HG03521 (cell line): Measurements from ENCODE around the gene HSFY2.
"Not testable (repeated sequence)": the region's sequence is repeated elsewhere in the genome, so short reads cannot be mapped to it uniquely, and the experiment has no call there.

Experiments
- ATAC-seq: cut with Tn5 transposase; IDR thresholded peaks from one replicate; pipeline ENCODE4 v1.9.1; 2021; ENCODE audit warnings: mild to moderate bottlenecking, moderate library complexity; ENCODE audit not compliant: unreplicated experiment

HSFY2 gene

GRCh38 chrY:18773635-18774034 is at the start of gene HSFY2:
HSFY2 (minus strand) TSS chrY:18773735; CDS start chrY:18773618, 117 bp downstream.
- ATAC-seq, result not testable (repeated sequence)

DNA sequence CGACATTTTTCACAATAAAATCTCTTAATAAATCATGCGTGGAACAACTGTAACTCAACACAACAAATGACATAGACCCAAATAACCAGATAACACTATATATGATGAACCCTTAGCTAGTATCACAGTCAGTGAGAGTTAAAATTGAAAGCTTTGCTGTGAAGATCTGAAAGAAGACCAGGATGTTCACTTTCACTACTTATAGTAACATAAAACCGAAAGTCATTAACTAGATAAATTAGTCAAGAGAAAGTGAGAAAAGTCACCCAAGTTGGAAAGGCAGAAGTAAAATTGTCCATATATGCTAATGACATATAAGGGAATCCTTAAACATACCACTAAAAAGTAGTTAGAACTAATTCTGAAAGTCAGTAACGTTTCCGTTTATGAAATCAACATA is 42.2 kb upstream of the HSFY2 start:
- ATAC-seq, result not testable (repeated sequence)

GRCh38 chrY:18788757-18789406 is 15.3 kb upstream of the HSFY2 start:
- ATAC-seq, result not testable (repeated sequence)

DNA sequence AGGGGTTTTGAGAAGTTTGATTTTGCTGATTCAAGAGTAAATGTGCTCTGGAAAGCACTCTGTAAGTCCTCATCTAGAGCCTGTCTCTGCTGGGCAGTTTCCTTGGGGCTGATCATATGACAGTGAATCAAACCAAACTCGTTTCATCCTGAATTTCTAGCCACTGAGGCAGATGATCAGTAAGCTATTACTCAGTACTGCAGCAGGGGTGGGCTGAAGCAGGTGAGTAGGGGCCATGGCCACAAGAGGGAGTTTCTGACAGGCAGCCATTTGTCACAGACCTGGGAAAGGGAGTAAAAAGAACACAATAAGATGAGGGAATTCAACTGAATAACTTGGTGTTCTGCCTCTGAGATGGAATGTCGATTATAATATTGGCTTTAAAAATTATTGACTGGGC is 19.5 kb downstream of the HSFY2 start:
- ATAC-seq, result not testable (repeated sequence)

GRCh38 chrY:18753133-18753815 is 20.3 kb downstream of the HSFY2 start:
- not testable (repeated sequence) for ATAC-seq

- not testable (repeated sequence) for ATAC-seq
These were observed 49.8 kb downstream of the HSFY2 start for GRCh38 chrY:18723714-18724113.
